Embryonic facial prominence (tissue), 1 donor: Measurements from ENCODE around the gene RNF113B.

Experiments
- DNase-seq: peaks from one replicate; pipeline ENCODE4 v3.0.0-alpha.2; 2016; ENCODE audit errors: extremely low spot score

Gene RNF113B

GRCh38 chr13:98203646-98204326, 26.7 kb upstream of the RNF113B start:
- DNase-seq = no peak

- DNase-seq = no peak
Observed at GRCh38 chr13:98201984-98202383, 24.9 kb upstream of the RNF113B start.

- DNase-seq = no peak
Observed at GRCh38 chr13:98201189-98201588, 24.1 kb upstream of the RNF113B start.

GRCh38 chr13:98200211-98200878, 23.3 kb upstream of the RNF113B start:
- DNase-seq = no peak

- DNase-seq = no peak
Observed at GRCh38 chr13:98199480-98199879, 22.4 kb upstream of the RNF113B start.

GRCh38 chr13:98198683-98199082, 21.6 kb upstream of the RNF113B start:
- DNase-seq = no peak

GRCh38 chr13:98195054-98195791, 18.2 kb upstream of the RNF113B start:
- no peak for DNase-seq

GRCh38 chr13:98192008-98192407, 14.9 kb upstream of the RNF113B start:
- DNase-seq = no peak

- DNase-seq = no peak
Observed at GRCh38 chr13:98190889-98191444, 13.9 kb upstream of the RNF113B start.

GRCh38 chr13:98189841-98190505, 12.9 kb upstream of the RNF113B start:
- no peak for DNase-seq

GRCh38 chr13:98188544-98189166, 11.6 kb upstream of the RNF113B start:
- no peak for DNase-seq

- DNase-seq = no peak
Observed at GRCh38 chr13:98187965-98188261, 10.8 kb upstream of the RNF113B start.

GRCh38 chr13:98187155-98187964, 10.3 kb upstream of the RNF113B start:
- no peak for DNase-seq

- DNase-seq = no peak
Observed at GRCh38 chr13:98184792-98185191, 7.7 kb upstream of the RNF113B start.

- no peak for DNase-seq
Observed at GRCh38 chr13:98182589-98182988, 5.5 kb upstream of the RNF113B start.

- no peak for DNase-seq
Observed at GRCh38 chr13:98182153-98182552, 5.1 kb upstream of the RNF113B start.

GRCh38 chr13:98181111-98181815, 4.2 kb upstream of the RNF113B start:
- no peak for DNase-seq

GRCh38 chr13:98180092-98180491, 3.0 kb upstream of the RNF113B start:
- DNase-seq = no peak

GRCh38 chr13:98175823-98176222, 1.2 kb downstream of the RNF113B start:
- no peak for DNase-seq

- DNase-seq = no peak
Observed at GRCh38 chr13:98175043-98175442, 2.0 kb downstream of the RNF113B start.
